Progenitor cell of endocrine pancreas (in vitro differentiated cells): ENCODE measurements around the gene IQGAP1. TPM values are rescaled to one million over a fixed set of nuclear protein-coding genes. Genes with fewer than 3 reads are reported as not detected.

Source experiments
- DNase-seq: peaks from one replicate; pipeline ENCODE4 v3.0.0; 2021; ENCODE audit warnings: low spot score; ENCODE audit not compliant: unreplicated experiment
- H3K27ac Mint-ChIP-seq: 2 replicates; pipeline ENCODE4 v1.8.0; 2021; ENCODE audit warnings: mild to moderate bottlenecking, moderate library complexity, mixed read lengths
- H3K27me3 Mint-ChIP-seq: 2 replicates; pipeline ENCODE4 v1.8.0; 2021; ENCODE audit warnings: mixed read lengths
- H3K36me3 Mint-ChIP-seq: 2 replicates; pipeline ENCODE4 v1.8.0; 2022; ENCODE audit warnings: mixed read lengths; ENCODE audit not compliant: insufficient read depth
- H3K4me1 Mint-ChIP-seq: 2 replicates; pipeline ENCODE4 v1.8.0; 2021; ENCODE audit warnings: low read depth, mixed read lengths
- H3K4me3 Mint-ChIP-seq: 2 replicates; pipeline ENCODE4 v1.8.0; 2021; ENCODE audit warnings: low read depth, mild to moderate bottlenecking, moderate library complexity, mixed read lengths
- H3K9me3 Mint-ChIP-seq: 2 replicates; pipeline ENCODE4 v1.8.0; 2021; ENCODE audit warnings: low read depth, mixed read lengths
- total RNA-seq: library from RNA; stranded (reverse); gene quantifications from 2 replicates; pipeline ENCODE4 v1.2.1, GENCODE V29; 2021
- TF ChIP-seq, protein P1 (sequence below): fragments of 200-600 bp; sonication (generic); IDR thresholded peaks from one replicate; pipeline ENCODE4 v1.5.0; 2021; ENCODE audit warnings: antibody characterized with exemption, mild to moderate bottlenecking; ENCODE audit not compliant: unreplicated experiment

IQGAP1 gene
- total RNA-seq, 1 donor from 2014 or later: 141 TPM

- H3K4me1 Mint-ChIP-seq: peaks cover 4% of the 10 kb centered on the region
- H3K36me3 Mint-ChIP-seq: peaks cover 23% of the 10 kb centered on the region
- no peaks in the 10 kb centered on the region for H3K9me3 Mint-ChIP-seq
- no peak overlapping the region for H3K4me3 Mint-ChIP-seq
- H3K27me3 Mint-ChIP-seq: no peaks in the 10 kb centered on the region
- H3K27ac Mint-ChIP-seq: no peak overlapping the region
- no peak for DNase-seq
- TF ChIP-seq, protein P1, sequence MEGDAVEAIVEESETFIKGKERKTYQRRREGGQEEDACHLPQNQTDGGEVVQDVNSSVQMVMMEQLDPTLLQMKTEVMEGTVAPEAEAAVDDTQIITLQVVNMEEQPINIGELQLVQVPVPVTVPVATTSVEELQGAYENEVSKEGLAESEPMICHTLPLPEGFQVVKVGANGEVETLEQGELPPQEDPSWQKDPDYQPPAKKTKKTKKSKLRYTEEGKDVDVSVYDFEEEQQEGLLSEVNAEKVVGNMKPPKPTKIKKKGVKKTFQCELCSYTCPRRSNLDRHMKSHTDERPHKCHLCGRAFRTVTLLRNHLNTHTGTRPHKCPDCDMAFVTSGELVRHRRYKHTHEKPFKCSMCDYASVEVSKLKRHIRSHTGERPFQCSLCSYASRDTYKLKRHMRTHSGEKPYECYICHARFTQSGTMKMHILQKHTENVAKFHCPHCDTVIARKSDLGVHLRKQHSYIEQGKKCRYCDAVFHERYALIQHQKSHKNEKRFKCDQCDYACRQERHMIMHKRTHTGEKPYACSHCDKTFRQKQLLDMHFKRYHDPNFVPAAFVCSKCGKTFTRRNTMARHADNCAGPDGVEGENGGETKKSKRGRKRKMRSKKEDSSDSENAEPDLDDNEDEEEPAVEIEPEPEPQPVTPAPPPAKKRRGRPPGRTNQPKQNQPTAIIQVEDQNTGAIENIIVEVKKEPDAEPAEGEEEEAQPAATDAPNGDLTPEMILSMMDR: no peak
These were observed 78.0 kb downstream of the IQGAP1 start for GRCh38 chr15:90465930-90466567.

- Mint-ChIP-seq H3K27me3 (no peaks in the 10 kb centered on the region), H3K36me3 (peaks cover 34% of the 10 kb centered on the region), H3K27ac (no peak overlapping the region), H3K4me3 (no peak overlapping the region), H3K4me1 (peaks cover 4% of the 10 kb centered on the region), H3K9me3 (no peaks in the 10 kb centered on the region)
- no peak for DNase-seq
- TF ChIP-seq, protein P1: no peak
These were observed 81.7 kb downstream of the IQGAP1 start for GRCh38 chr15:90469723-90470122.

DNA sequence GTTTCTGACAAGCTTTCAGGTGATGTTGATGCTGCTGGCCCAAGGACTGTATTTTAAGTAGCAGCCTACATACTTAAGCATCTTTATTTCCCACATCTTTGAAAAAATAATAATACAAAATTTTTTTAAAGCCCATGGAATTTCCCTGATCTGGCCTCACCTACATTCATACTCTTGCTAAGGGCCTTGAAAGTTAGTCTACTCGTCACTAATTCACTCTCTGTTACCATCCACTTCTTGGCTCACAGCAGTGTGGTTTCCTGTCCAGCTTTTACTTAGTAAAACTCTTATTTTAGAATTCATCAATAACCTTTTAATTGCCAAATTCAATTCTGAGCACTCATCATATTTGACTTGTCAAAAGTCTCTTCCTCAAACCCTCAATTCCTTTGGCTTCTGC is 82.4 kb downstream of the IQGAP1 start:
- Mint-ChIP-seq H3K27me3 (no peaks in the 10 kb centered on the region), H3K36me3 (peaks cover 31% of the 10 kb centered on the region)

DNA sequence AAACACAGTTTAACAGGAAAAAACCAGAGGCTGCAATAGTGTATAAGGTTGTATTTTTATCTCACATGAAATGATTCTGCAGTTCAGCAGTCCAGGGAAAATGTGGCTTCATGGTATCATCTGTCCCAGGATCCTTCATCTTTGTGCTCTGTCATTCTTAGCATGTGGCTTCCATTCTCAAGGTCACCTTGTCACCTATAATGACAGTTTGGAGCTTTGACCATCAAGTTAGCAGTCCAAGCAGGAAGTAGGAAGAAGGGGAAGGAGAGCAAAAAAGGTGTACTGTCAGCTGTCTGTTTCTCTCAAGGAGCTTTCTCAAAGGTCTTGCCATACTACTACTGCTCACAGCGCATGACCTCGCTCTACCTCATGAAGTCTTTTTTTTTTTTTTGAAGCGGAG is 83.1 kb downstream of the IQGAP1 start:
- Mint-ChIP-seq H3K27ac (no peak overlapping the region), H3K9me3 (no peaks in the 10 kb centered on the region)

More for the DNA sequence above, 82.4 kb downstream of the IQGAP1 start:
- Mint-ChIP-seq H3K4me3 (no peak overlapping the region), H3K9me3 (no peaks in the 10 kb centered on the region), H3K27ac (no peak overlapping the region), H3K4me1 (no peaks in the 10 kb centered on the region)
- TF ChIP-seq, protein P1: no peak
- no peak for DNase-seq

GRCh38 chr15:90471769-90472168 is 83.7 kb downstream of the IQGAP1 start:
- H3K27ac Mint-ChIP-seq: no peak overlapping the region
- no peak for DNase-seq
- no peak overlapping the region for H3K4me3 Mint-ChIP-seq
- H3K4me1 Mint-ChIP-seq: no peaks in the 10 kb centered on the region
- no peaks in the 10 kb centered on the region for H3K27me3 Mint-ChIP-seq
- H3K9me3 Mint-ChIP-seq: no peaks in the 10 kb centered on the region
- TF ChIP-seq, protein P1: no peak
- peaks cover 28% of the 10 kb centered on the region for H3K36me3 Mint-ChIP-seq

More for the DNA sequence above, 83.1 kb downstream of the IQGAP1 start:
- DNase-seq: no peak
- H3K4me3 Mint-ChIP-seq: no peak overlapping the region
- no peaks in the 10 kb centered on the region for H3K27me3 Mint-ChIP-seq
- H3K4me1 Mint-ChIP-seq: no peaks in the 10 kb centered on the region
- TF ChIP-seq, protein P1: no peak
- peaks cover 28% of the 10 kb centered on the region for H3K36me3 Mint-ChIP-seq
